HEK293 (cell line): ENCODE results near the gene ELAVL1.

Experiments used
- CTCF ChIA-PET: fragments of 350-600 bp; formaldehyde crosslinking; extraction: SDS; loops from one replicate; lab custom pipeline; 2021; ENCODE audit warnings: antibody characterized with exemption; lab: Yijun Ruan, JAX
- POLR2A ChIA-PET: fragments of 300-600 bp; formaldehyde crosslinking; extraction: SDS; loops from one replicate; lab custom pipeline; 2020; ENCODE audit warnings: antibody characterized with exemption, inconsistent platforms; lab: Yijun Ruan, JAX
- H3K27ac ChIP-seq: fragments of 200-500 bp; sonication (Bioruptor generic); 2 replicates; pipeline ENCODE4 v1.5.1; 2014; ENCODE audit warnings: low read depth, low read length, control low read depth, inconsistent platforms; ENCODE audit errors: extremely low read depth
- H3K36me3 ChIP-seq, 2 experiments: fragments of 200-500 bp in 1 of 2; sonication (Bioruptor generic) in 1 of 2; 1 replicate in 1 of 2; 2 replicates in 1 of 2; pipeline ENCODE4 v1.5.1; 2014 to 2017; ENCODE audit warnings: inconsistent platforms in 2 of 2, low read length in 2 of 2; ENCODE audit not compliant: control insufficient read depth in 2 of 2, insufficient read depth in 1 of 2
- H3K4me1 ChIP-seq: fragments of 200-500 bp; sonication (Bioruptor generic); 2 replicates; pipeline ENCODE4 v1.5.1; 2014; ENCODE audit warnings: mild to moderate bottlenecking, low read length, inconsistent platforms; ENCODE audit not compliant: control insufficient read depth, insufficient read depth
- H3K4me3 ChIP-seq: 2 replicates; pipeline ENCODE4 v1.5.1; 2011; ENCODE audit warnings: low read depth, mild to moderate bottlenecking, control low read depth, low read length, moderate library complexity
- H3K9me3 ChIP-seq: fragments of 200-500 bp; sonication (Bioruptor generic); 2 replicates; pipeline ENCODE4 v1.5.1; 2014; ENCODE audit warnings: low read depth, low read length, inconsistent platforms; ENCODE audit not compliant: control insufficient read depth, insufficient read depth
- OSR2 ChIP-seq: fragments of 450-650 bp; formaldehyde crosslinking; IDR thresholded peaks from 2 replicates; pipeline ENCODE4 v1.5.1; 2016; ENCODE audit warnings: missing biosample characterization, missing genetic modification characterization
- REPIN1 ChIP-seq: fragments of 450-650 bp; formaldehyde crosslinking; IDR thresholded peaks from 2 replicates; pipeline ENCODE4 v1.5.1; 2017; ENCODE audit warnings: missing biosample characterization, missing genetic modification characterization, low read depth
- SALL2 ChIP-seq: fragments of 450-650 bp; formaldehyde crosslinking; IDR thresholded peaks from 2 replicates; pipeline ENCODE4 v1.5.0; 2017; ENCODE audit warnings: missing biosample characterization, mild to moderate bottlenecking, missing genetic modification characterization, borderline replicate concordance
- ZIC2 ChIP-seq: fragments of 450-650 bp; formaldehyde crosslinking; IDR thresholded peaks from 2 replicates; pipeline ENCODE4 v1.5.1; 2016; ENCODE audit warnings: missing biosample characterization, missing genetic modification characterization
- ZNF146 ChIP-seq: fragments of 450-650 bp; formaldehyde crosslinking; IDR thresholded peaks from 2 replicates; pipeline ENCODE4 v1.5.1; 2016; ENCODE audit warnings: missing biosample characterization, missing genetic modification characterization
- ZNF677 ChIP-seq: fragments of 450-650 bp; IDR thresholded peaks from 2 replicates; pipeline ENCODE4 v1.5.0; 2018; ENCODE audit warnings: missing biosample characterization, mild to moderate bottlenecking, missing genetic modification characterization, moderate library complexity
- ZNF843 ChIP-seq: fragments of 450-650 bp; formaldehyde crosslinking; IDR thresholded peaks from 2 replicates; pipeline ENCODE4 v1.5.1; 2016; ENCODE audit warnings: missing biosample characterization, missing genetic modification characterization
- TF ChIP-seq, protein P1 (sequence below): fragments of 450-650 bp; formaldehyde crosslinking; IDR thresholded peaks from 2 replicates; pipeline ENCODE4 v1.5.1; 2016; ENCODE audit warnings: missing biosample characterization, missing genetic modification characterization
- TF ChIP-seq, protein P2 (sequence below): fragments of 450-650 bp; formaldehyde crosslinking; IDR thresholded peaks from 2 replicates; pipeline ENCODE4 v1.5.1; 2017; ENCODE audit warnings: missing biosample characterization, missing genetic modification characterization
- TF ChIP-seq, protein P3 (sequence below): fragments of 450-650 bp; IDR thresholded peaks from 2 replicates; pipeline ENCODE4 v1.5.1; 2018; ENCODE audit warnings: missing biosample characterization, mild to moderate bottlenecking, missing genetic modification characterization

The ELAVL1 gene

DNA sequence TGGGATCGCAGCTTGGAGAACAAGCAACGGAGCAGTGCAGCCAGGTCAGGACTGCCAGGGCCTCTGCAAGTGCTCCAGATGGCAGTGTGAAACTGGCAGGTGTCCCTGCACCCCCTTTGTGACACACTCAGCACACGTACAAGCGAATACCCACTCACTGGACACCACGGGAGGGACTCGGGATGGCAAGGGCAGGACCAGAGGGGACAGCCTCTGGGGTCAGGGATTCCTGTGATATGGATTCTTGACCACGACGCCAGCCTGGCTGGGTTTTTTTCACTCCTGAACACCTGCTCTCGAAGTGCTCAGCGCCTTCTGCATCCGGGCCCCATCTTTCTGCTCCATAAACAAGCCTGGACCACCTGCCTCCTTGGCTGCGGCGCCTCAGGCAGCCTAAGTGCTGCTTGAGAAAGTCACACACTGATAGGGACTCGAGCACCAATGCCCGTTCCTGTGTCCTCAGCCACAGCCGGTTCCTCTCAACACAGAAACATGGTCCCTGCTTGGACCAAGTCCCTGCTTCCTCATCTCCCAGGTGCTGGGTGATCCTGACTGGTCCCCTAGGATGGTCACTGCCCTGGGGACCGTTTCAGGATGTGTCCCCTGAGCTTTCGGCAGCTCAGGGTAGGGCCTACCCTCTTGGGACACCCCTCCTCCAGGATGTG is 22.0 kb downstream of the ELAVL1 start (continued):
- TF ChIP-seq, protein P1, sequence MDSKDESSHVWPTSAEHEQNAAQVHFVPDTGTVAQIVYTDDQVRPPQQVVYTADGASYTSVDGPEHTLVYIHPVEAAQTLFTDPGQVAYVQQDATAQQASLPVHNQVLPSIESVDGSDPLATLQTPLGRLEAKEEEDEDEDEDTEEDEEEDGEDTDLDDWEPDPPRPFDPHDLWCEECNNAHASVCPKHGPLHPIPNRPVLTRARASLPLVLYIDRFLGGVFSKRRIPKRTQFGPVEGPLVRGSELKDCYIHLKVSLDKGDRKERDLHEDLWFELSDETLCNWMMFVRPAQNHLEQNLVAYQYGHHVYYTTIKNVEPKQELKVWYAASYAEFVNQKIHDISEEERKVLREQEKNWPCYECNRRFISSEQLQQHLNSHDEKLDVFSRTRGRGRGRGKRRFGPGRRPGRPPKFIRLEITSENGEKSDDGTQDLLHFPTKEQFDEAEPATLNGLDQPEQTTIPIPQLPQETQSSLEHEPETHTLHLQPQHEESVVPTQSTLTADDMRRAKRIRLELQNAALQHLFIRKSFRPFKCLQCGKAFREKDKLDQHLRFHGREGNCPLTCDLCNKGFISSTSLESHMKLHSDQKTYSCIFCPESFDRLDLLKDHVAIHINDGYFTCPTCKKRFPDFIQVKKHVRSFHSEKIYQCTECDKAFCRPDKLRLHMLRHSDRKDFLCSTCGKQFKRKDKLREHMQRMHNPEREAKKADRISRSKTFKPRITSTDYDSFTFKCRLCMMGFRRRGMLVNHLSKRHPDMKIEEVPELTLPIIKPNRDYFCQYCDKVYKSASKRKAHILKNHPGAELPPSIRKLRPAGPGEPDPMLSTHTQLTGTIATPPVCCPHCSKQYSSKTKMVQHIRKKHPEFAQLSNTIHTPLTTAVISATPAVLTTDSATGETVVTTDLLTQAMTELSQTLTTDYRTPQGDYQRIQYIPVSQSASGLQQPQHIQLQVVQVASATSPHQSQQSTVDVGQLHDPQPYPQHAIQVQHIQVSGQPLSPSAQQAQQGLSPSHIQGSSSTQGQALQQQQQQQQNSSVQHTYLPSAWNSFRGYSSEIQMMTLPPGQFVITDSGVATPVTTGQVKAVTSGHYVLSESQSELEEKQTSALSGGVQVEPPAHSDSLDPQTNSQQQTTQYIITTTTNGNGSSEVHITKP (tag by site-specific recombination) = no peak

DNA sequence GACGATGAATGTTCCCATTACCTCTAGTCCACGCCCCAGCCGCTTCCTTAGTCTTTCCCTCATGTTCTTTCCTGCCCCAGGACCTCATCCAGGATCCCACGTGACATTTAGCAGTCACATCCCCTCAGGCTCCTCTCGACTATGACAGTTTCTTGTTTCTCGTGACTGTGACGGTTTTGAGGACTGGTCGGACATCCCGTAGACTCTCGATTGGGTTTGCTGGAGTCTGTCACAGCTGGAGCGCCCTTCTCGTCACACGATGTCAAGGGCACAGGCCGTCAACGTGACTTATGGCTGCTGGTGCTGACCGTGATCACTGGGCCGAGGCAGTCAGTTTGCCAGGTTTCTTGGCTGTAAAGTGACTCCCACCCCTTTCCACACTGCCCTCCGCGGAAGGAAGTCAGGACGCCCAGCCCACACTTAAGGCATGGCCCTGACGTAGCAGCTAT is 22.8 kb downstream of the ELAVL1 start:
- no peaks in the 10 kb centered on the region for H3K9me3 ChIP-seq
- POLR2A ChIA-PET = no interaction called here
- TF ChIP-seq REPIN1 (tag by site-specific recombination) = no peak
- TF ChIP-seq, protein P2, sequence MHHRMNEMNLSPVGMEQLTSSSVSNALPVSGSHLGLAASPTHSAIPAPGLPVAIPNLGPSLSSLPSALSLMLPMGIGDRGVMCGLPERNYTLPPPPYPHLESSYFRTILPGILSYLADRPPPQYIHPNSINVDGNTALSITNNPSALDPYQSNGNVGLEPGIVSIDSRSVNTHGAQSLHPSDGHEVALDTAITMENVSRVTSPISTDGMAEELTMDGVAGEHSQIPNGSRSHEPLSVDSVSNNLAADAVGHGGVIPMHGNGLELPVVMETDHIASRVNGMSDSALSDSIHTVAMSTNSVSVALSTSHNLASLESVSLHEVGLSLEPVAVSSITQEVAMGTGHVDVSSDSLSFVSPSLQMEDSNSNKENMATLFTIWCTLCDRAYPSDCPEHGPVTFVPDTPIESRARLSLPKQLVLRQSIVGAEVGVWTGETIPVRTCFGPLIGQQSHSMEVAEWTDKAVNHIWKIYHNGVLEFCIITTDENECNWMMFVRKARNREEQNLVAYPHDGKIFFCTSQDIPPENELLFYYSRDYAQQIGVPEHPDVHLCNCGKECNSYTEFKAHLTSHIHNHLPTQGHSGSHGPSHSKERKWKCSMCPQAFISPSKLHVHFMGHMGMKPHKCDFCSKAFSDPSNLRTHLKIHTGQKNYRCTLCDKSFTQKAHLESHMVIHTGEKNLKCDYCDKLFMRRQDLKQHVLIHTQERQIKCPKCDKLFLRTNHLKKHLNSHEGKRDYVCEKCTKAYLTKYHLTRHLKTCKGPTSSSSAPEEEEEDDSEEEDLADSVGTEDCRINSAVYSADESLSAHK (tag by site-specific recombination) = peak; percentile 65; the same call in 1 of the 2 replicates
- H3K36me3 ChIP-seq = peaks cover 10 to 97% of the 10 kb centered on the region in 2 experiments
- H3K27ac ChIP-seq = no peak overlapping the region
- H3K4me1 ChIP-seq = no peaks in the 10 kb centered on the region
- H3K4me3 ChIP-seq = no peak overlapping the region
- CTCF ChIA-PET = interaction anchor here (0.6 to 1.2 kb wide), 3 partner anchors 10 to 20 kb away, joined by 3 to 8 read pairs (median 4); no protein-coding TSS in a partner anchor

DNA sequence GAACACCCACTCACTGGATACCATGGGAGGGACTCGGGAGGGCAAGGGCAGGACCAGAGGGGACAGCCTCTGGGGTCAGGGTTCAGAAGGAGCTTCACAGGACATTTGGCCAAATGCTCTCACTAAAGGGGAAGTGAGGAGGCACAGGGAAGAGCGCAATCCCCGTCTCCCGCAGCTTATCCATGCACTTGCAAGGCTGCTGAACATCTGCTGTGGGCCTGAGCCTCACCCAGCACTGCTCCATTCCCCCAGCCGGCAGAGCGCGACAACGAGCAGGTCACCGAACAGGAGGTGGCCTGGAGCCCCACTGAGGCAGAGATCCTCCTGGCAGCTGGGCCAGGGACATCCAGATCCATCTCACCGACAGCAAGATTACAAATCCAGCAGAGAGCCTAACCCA is 23.3 kb downstream of the ELAVL1 start:
- Histone ChIP-seq H3K27ac (no peak overlapping the region), H3K4me1 (no peaks in the 10 kb centered on the region), H3K4me3 (no peak overlapping the region), H3K36me3 (peaks cover 10 to 97% of the 10 kb centered on the region in 2 experiments), H3K9me3 (no peaks in the 10 kb centered on the region)
- ChIA-PET CTCF (interaction anchor here (1.2 kb wide), 1 partner anchor 20 kb away, joined by 4 read pairs; no protein-coding TSS in a partner anchor), POLR2A (no interaction called here)
- TF ChIP-seq ZNF677 (tag by site-specific recombination) = no peak
- peak; percentile 44; the same call in 1 of the 2 replicates for TF ChIP-seq ZIC2 (tag by site-specific recombination)
- TF ChIP-seq ZNF843 (tag by site-specific recombination) = no peak

DNA sequence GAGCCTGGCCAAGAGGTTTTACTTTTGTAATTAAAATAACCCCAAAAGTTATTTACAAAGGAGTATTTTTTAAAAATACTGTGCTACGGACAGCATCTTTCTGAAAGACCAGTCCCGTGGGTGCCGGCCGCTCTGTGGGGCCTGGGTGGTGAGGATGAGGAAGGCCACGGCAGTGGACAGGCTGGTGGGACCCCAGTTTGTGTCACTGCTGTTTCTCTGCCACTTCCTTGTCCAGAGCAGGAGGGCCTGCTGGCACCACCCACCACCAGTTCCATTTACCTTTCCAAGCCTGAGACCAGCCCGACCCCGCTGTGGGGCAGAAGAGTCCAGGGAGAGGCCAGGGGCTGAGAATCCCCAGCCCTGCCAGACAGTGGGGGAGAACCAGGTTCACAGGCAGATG is 23.8 kb downstream of the ELAVL1 start:
- TF ChIP-seq OSR2 (tag by site-specific recombination) (no peak), ZNF146 (tag by site-specific recombination) (no peak), SALL2 (tag by site-specific recombination) (no peak)
- TF ChIP-seq, protein P3, sequence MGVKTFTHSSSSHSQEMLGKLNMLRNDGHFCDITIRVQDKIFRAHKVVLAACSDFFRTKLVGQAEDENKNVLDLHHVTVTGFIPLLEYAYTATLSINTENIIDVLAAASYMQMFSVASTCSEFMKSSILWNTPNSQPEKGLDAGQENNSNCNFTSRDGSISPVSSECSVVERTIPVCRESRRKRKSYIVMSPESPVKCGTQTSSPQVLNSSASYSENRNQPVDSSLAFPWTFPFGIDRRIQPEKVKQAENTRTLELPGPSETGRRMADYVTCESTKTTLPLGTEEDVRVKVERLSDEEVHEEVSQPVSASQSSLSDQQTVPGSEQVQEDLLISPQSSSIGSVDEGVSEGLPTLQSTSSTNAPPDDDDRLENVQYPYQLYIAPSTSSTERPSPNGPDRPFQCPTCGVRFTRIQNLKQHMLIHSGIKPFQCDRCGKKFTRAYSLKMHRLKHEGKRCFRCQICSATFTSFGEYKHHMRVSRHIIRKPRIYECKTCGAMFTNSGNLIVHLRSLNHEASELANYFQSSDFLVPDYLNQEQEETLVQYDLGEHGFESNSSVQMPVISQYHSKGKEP (tag by site-specific recombination) = no peak
- TF ChIP-seq, all 188 proteins: peak for 0
- CTCF ChIA-PET = no interaction called here

More for the DNA sequence above, 23.8 kb downstream of the ELAVL1 start:
- H3K4me3 ChIP-seq = no peak overlapping the region
- no peaks in the 10 kb centered on the region for H3K4me1 ChIP-seq
- POLR2A ChIA-PET = no interaction called here
- H3K27ac ChIP-seq = no peak overlapping the region
- peaks cover 10 to 99% of the 10 kb centered on the region in 2 experiments for H3K36me3 ChIP-seq
- H3K9me3 ChIP-seq = no peaks in the 10 kb centered on the region
